IMR-90 (cell line): ENCODE measurements around the gene MTR. TPM values are rescaled to one million over a fixed set of nuclear protein-coding genes. Genes with fewer than 3 reads are reported as not detected.

Source experiments
- ATAC-seq: fragments of 200-7000 bp; cut with Tn5 transposase; 2 replicates; pipeline ENCODE4 v1.9.1; 2020; ENCODE audit warnings: low read depth, mild to moderate bottlenecking, moderate library complexity
- BruUV-seq: library from RNA; stranded (reverse); fragments of 400-500 nt; replicated peaks from 2 replicates; lab custom pipeline; 2021; lab: Mats Ljungman, UMichigan
- CTCF ChIA-PET: fragments of 300-600 bp; formaldehyde crosslinking; extraction: SDS; loops from one replicate; lab custom pipeline; 2021; ENCODE audit warnings: antibody characterized with exemption; lab: Yijun Ruan, JAX
- POLR2A ChIA-PET: fragments of 300-600 bp; sonication (Branson Sonifier 250); formaldehyde crosslinking; loops from one replicate; lab custom pipeline; 2022; ENCODE audit warnings: antibody characterized with exemption; ENCODE audit not compliant: unreplicated experiment; lab: Charles Lee
- DNase-seq: peaks from one replicate; pipeline ENCODE4 v3.0.0; 2013
- H2AFZ ChIP-seq: replicated peaks from 2 replicates; pipeline ENCODE3; 2013; ENCODE audit warnings: low read length, mild to moderate bottlenecking; ENCODE audit not compliant: poor library complexity
- H2AK5ac ChIP-seq: 2 replicates; pipeline ENCODE4 v1.6.1; 2013; ENCODE audit warnings: low read depth, low read length, inconsistent platforms
- H2AK9ac ChIP-seq: replicated peaks from 2 replicates; pipeline ENCODE3; 2013; ENCODE audit warnings: mild to moderate bottlenecking, low read depth, low read length, moderate library complexity; ENCODE audit not compliant: poor library complexity
- H2BK120ac ChIP-seq: 2 replicates; pipeline ENCODE4 v1.6.1; 2013; ENCODE audit warnings: low read depth, low read length, inconsistent platforms
- H2BK15ac ChIP-seq: 3 replicates; pipeline ENCODE4 v1.6.1; 2013; ENCODE audit warnings: low read depth, low read length, inconsistent platforms
- H2BK20ac ChIP-seq: 2 replicates; pipeline ENCODE4 v1.6.1; 2013; ENCODE audit warnings: low read depth, mild to moderate bottlenecking, inconsistent platforms, low read length, moderate library complexity
- H2BK5ac ChIP-seq: 2 replicates; pipeline ENCODE4 v1.6.1; 2013; ENCODE audit warnings: mild to moderate bottlenecking, low read depth, low read length, inconsistent platforms; ENCODE audit not compliant: poor library complexity, severe bottlenecking
- H3K14ac ChIP-seq: replicated peaks from 2 replicates; pipeline ENCODE4 v1.6.1; 2013; ENCODE audit warnings: low read depth, low read length, inconsistent platforms
- H3K18ac ChIP-seq: 2 replicates; pipeline ENCODE4 v1.6.1; 2013; ENCODE audit warnings: low read depth, low read length, control low read depth
- H3K23ac ChIP-seq: 2 replicates; pipeline ENCODE4 v1.6.1; 2013; ENCODE audit warnings: low read depth, low read length, inconsistent platforms
- H3K27ac ChIP-seq: 2 replicates; pipeline ENCODE4 v1.5.1; 2013; ENCODE audit warnings: mild to moderate bottlenecking, control low read depth, low read length; ENCODE audit not compliant: insufficient read depth
- H3K27me3 ChIP-seq: 2 replicates; pipeline ENCODE4 v1.6.1; 2013; ENCODE audit warnings: low read length; ENCODE audit not compliant: control insufficient read depth, insufficient read depth
- H3K36me3 ChIP-seq: 2 replicates; pipeline ENCODE4 v1.6.1; 2013; ENCODE audit warnings: low read length, mixed read lengths; ENCODE audit not compliant: control insufficient read depth, insufficient read depth
- H3K4ac ChIP-seq: 2 replicates; pipeline ENCODE4 v1.6.1; 2013; ENCODE audit warnings: low read depth, low read length, inconsistent platforms
- H3K4me1 ChIP-seq: 2 replicates; pipeline ENCODE4 v1.6.1; 2013; ENCODE audit warnings: low read length, mixed read lengths; ENCODE audit not compliant: control insufficient read depth, insufficient read depth
- H3K4me2 ChIP-seq: 2 replicates; pipeline ENCODE4 v1.6.1; 2013; ENCODE audit warnings: low read depth, mild to moderate bottlenecking, control low read depth, low read length, moderate library complexity
- H3K4me3 ChIP-seq: 2 replicates; pipeline ENCODE4 v1.5.1; 2013; ENCODE audit warnings: low read depth, mild to moderate bottlenecking, control low read depth, low read length, moderate library complexity; ENCODE audit not compliant: insufficient read depth
- H3K56ac ChIP-seq: 2 replicates; pipeline ENCODE4 v1.6.1; 2013; ENCODE audit warnings: low read length, inconsistent platforms; ENCODE audit not compliant: insufficient read depth; ENCODE audit errors: extremely low read depth
- H3K79me1 ChIP-seq, 2 experiments: 2 replicates each; pipeline ENCODE4 v1.6.1; 2013; ENCODE audit warnings: low read length in 2 of 2, inconsistent platforms in 1 of 2, low read depth in 1 of 2
- H3K9ac ChIP-seq: 2 replicates; pipeline ENCODE4 v1.6.1; 2013; ENCODE audit warnings: low read depth, low read length, control low read depth
- H3K9me1 ChIP-seq: 2 replicates; pipeline ENCODE4 v1.6.1; 2013; ENCODE audit warnings: low read length, inconsistent platforms; ENCODE audit not compliant: insufficient read depth
- H3K9me3 ChIP-seq: 2 replicates; pipeline ENCODE4 v1.6.1; 2013; ENCODE audit warnings: low read length; ENCODE audit not compliant: control insufficient read depth, insufficient read depth
- H4K20me1 ChIP-seq: 2 replicates; pipeline ENCODE4 v1.6.1; 2013; ENCODE audit warnings: low read length, inconsistent platforms; ENCODE audit not compliant: insufficient read depth
- H4K5ac ChIP-seq: 2 replicates; pipeline ENCODE4 v1.6.1; 2013; ENCODE audit warnings: mild to moderate bottlenecking, low read depth, low read length, control low read depth
- H4K8ac ChIP-seq, 2 experiments: 2 replicates each; pipeline ENCODE4 v1.6.1; 2013; ENCODE audit warnings: low read depth in 2 of 2, low read length in 2 of 2, control low read depth in 1 of 2, inconsistent platforms in 1 of 2
- H4K91ac ChIP-seq: 2 replicates; pipeline ENCODE4 v1.6.1; 2013; ENCODE audit warnings: low read depth, low read length, inconsistent platforms; ENCODE audit not compliant: insufficient read depth
- BHLHE40 ChIP-seq: fragments of 150-350 bp; IDR thresholded peaks from 2 replicates; pipeline ENCODE4 v1.6.1; 2016; ENCODE audit warnings: mild to moderate bottlenecking, low read depth, low read length
- CEBPB ChIP-seq: IDR thresholded peaks from 2 replicates; pipeline ENCODE4 v1.6.1; 2012; ENCODE audit warnings: low read depth, low read length, improper control_type of control experiment
- CHD1 ChIP-seq: IDR thresholded peaks from 2 replicates; pipeline ENCODE4 v1.6.1; 2012; ENCODE audit warnings: low read depth, low read length, improper control_type of control experiment
- FOS ChIP-seq: fragments of 150-350 bp; IDR thresholded peaks from 2 replicates; pipeline ENCODE4 v1.6.1; 2016; ENCODE audit warnings: low read depth, low read length
- MAFK ChIP-seq: IDR thresholded peaks from 2 replicates; pipeline ENCODE4 v1.6.1; 2012; ENCODE audit warnings: low read depth, low read length, improper control_type of control experiment
- MAZ ChIP-seq: IDR thresholded peaks from 2 replicates; pipeline ENCODE4 v1.6.1; 2012; ENCODE audit warnings: low read depth, mild to moderate bottlenecking, low read length, improper control_type of control experiment, moderate library complexity, borderline replicate concordance
- MXI1 ChIP-seq: IDR thresholded peaks from 2 replicates; pipeline ENCODE4 v1.6.1; 2012; ENCODE audit warnings: low read depth, mild to moderate bottlenecking, low read length, moderate library complexity, borderline replicate concordance
- NFE2L2 ChIP-seq: fragments of 150-350 bp; IDR thresholded peaks from 2 replicates; pipeline ENCODE4 v1.6.1; 2016; ENCODE audit warnings: low read depth, mild to moderate bottlenecking, low read length
- RAD21 ChIP-seq: IDR thresholded peaks from 2 replicates; pipeline ENCODE4 v1.6.1; 2012; ENCODE audit warnings: low read length, improper control_type of control experiment
- RCOR1 ChIP-seq: IDR thresholded peaks from 2 replicates; pipeline ENCODE4 v1.6.1; 2012; ENCODE audit warnings: mild to moderate bottlenecking, low read length, improper control_type of control experiment; ENCODE audit not compliant: insufficient replicate concordance
- RFX5 ChIP-seq: IDR thresholded peaks from 2 replicates; pipeline ENCODE4 v1.8.0; 2012; ENCODE audit warnings: low read depth, mild to moderate bottlenecking, low read length, moderate library complexity
- WGBS, 2 experiments: methylation state at CpG; one replicate each; pipeline versions ENCODE4 v1.1.5 to v1.1.7; 2013; ENCODE audit warnings: missing lambda C conversion rate in 2 of 2; ENCODE audit not compliant: insufficient read length in 1 of 2; ENCODE audit errors: extremely low coverage in 2 of 2; 5-methylcytosine and 5-hydroxymethylcytosine counted together
- dilution Hi-C: fragments of 300-500 bp; cut with HindIII; formaldehyde crosslinking; loops from one replicate; pipeline ENCODE4 v1.14.3; 2018; ENCODE audit warnings: low sequenced_read_pairs; ENCODE audit not compliant: unreplicated experiment
- in situ Hi-C: fragments of 300-500 bp; cut with MboI; formaldehyde crosslinking; loops from 3 replicates; pipeline ENCODE4 v1.14.3; 2019; ENCODE audit warnings: low sequenced_read_pairs, inconsistent platforms, mixed read lengths
- intact Hi-C: fragments of 100-400 bp; cut with micrococcal nuclease; formaldehyde crosslinking; loops from 2 replicates; pipeline ENCODE4 v1.10.0; 2022
- polyA plus RNA-seq, 3 experiments: library from polyadenylated mRNA; depleted of rRNA; stranded (reverse); fragments of >200 nt; gene quantifications; 2 replicates each; pipeline ENCODE4 v1.2.3, GENCODE V29; 2012; ENCODE audit warnings: low replicate concordance in 1 of 3
- total RNA-seq: library from RNA; depleted of rRNA; stranded (reverse); fragments of >200 nt; gene quantifications from 2 replicates; pipeline ENCODE4 v1.2.3, GENCODE V29; 2012
- TF ChIP-seq, protein P1 (sequence below): fragments of 150-350 bp; IDR thresholded peaks from 2 replicates; pipeline ENCODE4 v1.6.1; 2017; ENCODE audit warnings: mild to moderate bottlenecking, antibody characterized with exemption, low read length, low read depth
- TF ChIP-seq, protein P2 (sequence below): conservative IDR thresholded peaks from 2 replicates; pipeline ENCODE4 v1.5.1; 2012; ENCODE audit warnings: mild to moderate bottlenecking, low read depth, low read length, improper control_type of control experiment
- TF ChIP-seq, protein P3 (sequence below): fragments of 150-350 bp; IDR thresholded peaks from 2 replicates; pipeline ENCODE4 v1.6.1; 2016; ENCODE audit warnings: low read depth, mild to moderate bottlenecking, low read length, moderate library complexity, borderline replicate concordance

The MTR gene
- total and polyA plus RNA-seq, 2 of the 4 experiments (the other 2 are of a cell fraction) = 7.7 to 31.0 TPM

DNA sequence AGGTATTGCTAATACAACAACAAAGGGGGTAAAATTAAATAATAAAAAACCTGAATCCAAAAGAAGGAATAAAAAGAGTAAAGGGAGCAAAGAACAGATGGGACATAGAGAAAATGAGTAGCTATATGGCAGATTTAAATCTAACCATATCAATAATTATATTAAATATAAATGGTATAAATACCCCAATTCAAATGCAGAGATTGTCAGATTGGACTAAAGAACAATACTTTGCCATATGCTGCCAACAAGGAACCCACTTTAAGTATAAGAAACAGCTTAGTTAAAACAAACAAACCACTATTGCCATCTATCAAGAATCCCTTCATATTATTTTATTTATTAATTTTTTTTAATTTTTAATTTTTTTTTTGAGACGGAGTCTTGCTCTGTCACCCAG, 122.4 kb downstream of the MTR start:
- Histone ChIP-seq H3K9me1 (no peaks in the 10 kb centered on the region), H4K91ac (no peak overlapping the region), H3K4ac (no peak overlapping the region), H3K9me3 (no peaks in the 10 kb centered on the region), H3K9ac (no peak overlapping the region), H3K4me1 (no peaks in the 10 kb centered on the region), H3K4me3 (no peak overlapping the region), H2BK5ac (no peak overlapping the region), H4K20me1 (no peaks in the 10 kb centered on the region), H2BK20ac (no peak overlapping the region), H3K18ac (no peak overlapping the region), H3K79me1 (no peaks in the 10 kb centered on the region), H3K36me3 (no peaks in the 10 kb centered on the region), H3K14ac (no peak overlapping the region), H2BK120ac (no peak overlapping the region), H2AFZ (no peak overlapping the region), H2AK5ac (no peak overlapping the region), H3K56ac (no peak overlapping the region), H4K8ac (no peak overlapping the region), H3K27me3 (no peaks in the 10 kb centered on the region), H2AK9ac (no peak overlapping the region), H2BK15ac (no peak overlapping the region), H3K27ac (no peak overlapping the region), H3K23ac (no peak overlapping the region), H4K5ac (no peak overlapping the region), H3K4me2 (no peak overlapping the region)
- ATAC-seq (no peak), DNase-seq (no peak)
- ChIA-PET CTCF (no interaction called here), POLR2A (no interaction called here)
- BruUV-seq = no TSS peak
- WGBS, 2 experiments = no CpG with 5 or more reads among the region's 1 CpG
- TF ChIP-seq MXI1 (no peak), FOS (no peak), RCOR1 (no peak), BHLHE40 (no peak), MAFK (no peak), NFE2L2 (no peak), RFX5 (no peak), RAD21 (no peak), CEBPB (no peak), CHD1 (no peak), MAZ (no peak)
- TF ChIP-seq, protein P1, sequence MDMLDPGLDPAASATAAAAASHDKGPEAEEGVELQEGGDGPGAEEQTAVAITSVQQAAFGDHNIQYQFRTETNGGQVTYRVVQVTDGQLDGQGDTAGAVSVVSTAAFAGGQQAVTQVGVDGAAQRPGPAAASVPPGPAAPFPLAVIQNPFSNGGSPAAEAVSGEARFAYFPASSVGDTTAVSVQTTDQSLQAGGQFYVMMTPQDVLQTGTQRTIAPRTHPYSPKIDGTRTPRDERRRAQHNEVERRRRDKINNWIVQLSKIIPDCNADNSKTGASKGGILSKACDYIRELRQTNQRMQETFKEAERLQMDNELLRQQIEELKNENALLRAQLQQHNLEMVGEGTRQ = no peak
- TF ChIP-seq, protein P2, sequence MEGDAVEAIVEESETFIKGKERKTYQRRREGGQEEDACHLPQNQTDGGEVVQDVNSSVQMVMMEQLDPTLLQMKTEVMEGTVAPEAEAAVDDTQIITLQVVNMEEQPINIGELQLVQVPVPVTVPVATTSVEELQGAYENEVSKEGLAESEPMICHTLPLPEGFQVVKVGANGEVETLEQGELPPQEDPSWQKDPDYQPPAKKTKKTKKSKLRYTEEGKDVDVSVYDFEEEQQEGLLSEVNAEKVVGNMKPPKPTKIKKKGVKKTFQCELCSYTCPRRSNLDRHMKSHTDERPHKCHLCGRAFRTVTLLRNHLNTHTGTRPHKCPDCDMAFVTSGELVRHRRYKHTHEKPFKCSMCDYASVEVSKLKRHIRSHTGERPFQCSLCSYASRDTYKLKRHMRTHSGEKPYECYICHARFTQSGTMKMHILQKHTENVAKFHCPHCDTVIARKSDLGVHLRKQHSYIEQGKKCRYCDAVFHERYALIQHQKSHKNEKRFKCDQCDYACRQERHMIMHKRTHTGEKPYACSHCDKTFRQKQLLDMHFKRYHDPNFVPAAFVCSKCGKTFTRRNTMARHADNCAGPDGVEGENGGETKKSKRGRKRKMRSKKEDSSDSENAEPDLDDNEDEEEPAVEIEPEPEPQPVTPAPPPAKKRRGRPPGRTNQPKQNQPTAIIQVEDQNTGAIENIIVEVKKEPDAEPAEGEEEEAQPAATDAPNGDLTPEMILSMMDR = no peak
- TF ChIP-seq, protein P3, sequence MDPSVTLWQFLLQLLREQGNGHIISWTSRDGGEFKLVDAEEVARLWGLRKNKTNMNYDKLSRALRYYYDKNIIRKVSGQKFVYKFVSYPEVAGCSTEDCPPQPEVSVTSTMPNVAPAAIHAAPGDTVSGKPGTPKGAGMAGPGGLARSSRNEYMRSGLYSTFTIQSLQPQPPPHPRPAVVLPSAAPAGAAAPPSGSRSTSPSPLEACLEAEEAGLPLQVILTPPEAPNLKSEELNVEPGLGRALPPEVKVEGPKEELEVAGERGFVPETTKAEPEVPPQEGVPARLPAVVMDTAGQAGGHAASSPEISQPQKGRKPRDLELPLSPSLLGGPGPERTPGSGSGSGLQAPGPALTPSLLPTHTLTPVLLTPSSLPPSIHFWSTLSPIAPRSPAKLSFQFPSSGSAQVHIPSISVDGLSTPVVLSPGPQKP = no peak
- intact Hi-C loops (no loop called here), in situ Hi-C loops (no loop called here), dilution Hi-C loops (no loop called here)
